ENCODE measurements around the gene UQCRC1. TPM values are rescaled to one million over a fixed set of nuclear protein-coding genes. Genes with fewer than 3 reads are reported as not detected.

Gene UQCRC1
- total and polyA plus RNA-seq, 2 of the 8 experiments (the other 6 are each of a cell fraction or from before 2014, with no cell fraction given), result 310 to 720 TPM

- Histone ChIP-seq H3K18ac (ENCODE audit: extremely low read depth, low read length) (no peak overlapping the region), H2AK5ac (ENCODE audit: low read depth, low read length) (no peak overlapping the region), H3K79me2 (ENCODE audit: control insufficient read depth in 1 of 2, insufficient read depth in 2 of 2, low read length in 2 of 2) (no peaks in the 10 kb centered on the region), H3K23ac (ENCODE audit: insufficient read length) (no peak overlapping the region), H3K14ac (ENCODE audit: insufficient read length) (no peak overlapping the region), H2AFZ (ENCODE audit: low read length) (no peak overlapping the region), H2BK120ac (replicated peaks; ENCODE audit: low read depth, low read length) (no peak overlapping the region), H4K8ac (ENCODE audit: extremely low read depth, insufficient read depth, low read length) (0 out of 2 replicates have a peak overlapping the region, but pooled peaks have one; percentile 16), H3K23me2 (ENCODE audit: low read depth, low read length) (no peaks in the 10 kb centered on the region), H3K56ac (replicated peaks; ENCODE audit: insufficient read length, low read depth, low read length) (no peak overlapping the region), H3K4me3 (ENCODE audit: extremely low read depth in 1 of 4, insufficient read depth in 2 of 4, low read depth in 3 of 4, low read length in 4 of 4) (no peak overlapping the region), H3K4me2 (ENCODE audit: insufficient read depth in 1 of 2, low read depth in 2 of 2, low read length in 2 of 2) (no peak overlapping the region), H3K4me1 (replicated peaks in 1 of 4; ENCODE audit: control insufficient read depth in 3 of 4, insufficient read depth in 4 of 4, low read length in 3 of 4) (peaks cover 0 to 6% (median 0%) of the 10 kb centered on the region in 4 experiments; a peak in 1 of 7 replicates), H3K36me3 (ENCODE audit: control insufficient read depth in 2 of 4, insufficient read depth in 4 of 4, low read length in 3 of 4) (no peaks in the 10 kb centered on the region), H3K27ac (ENCODE audit: low read depth, low read length) (no peak overlapping the region), H2BK5ac (ENCODE audit: low read depth, low read length) (no peak overlapping the region), H3K79me1 (ENCODE audit: low read depth, low read length) (no peaks in the 10 kb centered on the region), H3K27me3 (replicated peaks in 1 of 4; ENCODE audit: control insufficient read depth in 3 of 4, extremely low read depth in 1 of 4, insufficient read depth in 3 of 4, low read length in 3 of 4) (no peaks in the 10 kb centered on the region), H2BK15ac (ENCODE audit: low read length) (no peak overlapping the region), H3K4ac (replicated peaks; ENCODE audit: insufficient read length, low read depth, low read length) (no peak overlapping the region), H4K91ac (replicated peaks; ENCODE audit: insufficient read length, low read length) (no peak overlapping the region), H4K5ac (ENCODE audit: insufficient read length, low read depth, low read length) (no peak overlapping the region), H3K9ac (replicated peaks in 1 of 4; ENCODE audit: extremely low read depth in 1 of 4, low read depth in 3 of 4, low read length in 3 of 4) (no peak overlapping the region), H4K20me1 (replicated peaks in 1 of 2; ENCODE audit: control insufficient read depth in 1 of 2, insufficient read depth in 2 of 2, low read length in 2 of 2) (no peaks in the 10 kb centered on the region), H2BK12ac (ENCODE audit: low read depth, low read length) (no peak overlapping the region), H3K9me3 (ENCODE audit: insufficient read depth in 2 of 2, low read depth in 1 of 2, low read length in 1 of 2) (no peaks in the 10 kb centered on the region), H2BK20ac (ENCODE audit: low read length) (no peak overlapping the region)
- POLR2A ChIA-PET (ENCODE audit: partially characterized antibody), result interaction anchor here (0.8 to 2.7 kb wide), 8 partner anchors 10 to 152 kb away, joined by 3 to 16 read pairs (median 4); partner anchors contain the start of genes SLC26A6 and UQCRC1
- WGBS, 2 experiments (ENCODE audit: extremely low coverage in 1 of 2, insufficient coverage in 1 of 2, insufficient read length in 1 of 2, insufficient replicate concordance in 2 of 2, low coverage in 1 of 2, low lambda C conversion rate in 2 of 2, missing lambda C conversion rate in 1 of 2), result 90% methylated on average over 14 of the region's 15 CpGs; no CpG with 5 or more reads in 1 of the 2 experiments
- no peak for DNase-seq (ENCODE audit: low read depth in 1 of 2, low spot score in 2 of 2)
- FAIRE-seq, result no peak
- CTCF ChIA-PET (ENCODE audit: partially characterized antibody), result interaction anchor here (0.7 to 2.9 kb wide), 5 partner anchors 10 to 155 kb away, joined by 3 to 10 read pairs (median 4); partner anchors contain the start of gene SLC26A6
- TF ChIP-seq CHD2 (IDR thresholded peaks at IDR 0.05; ENCODE audit: low read length) (no peak), GTF2F1 (IDR thresholded peaks at IDR 0.05; ENCODE audit: borderline replicate concordance, low read depth, low read length) (no peak)
These were observed 21.2 kb downstream of the UQCRC1 start for GRCh38 chr3:48588230-48588629.

Data from H1 (cell line).